Esophagus squamous epithelium (tissue), 4 donors: ENCODE data around the gene THYN1.

Experiments
- POLR2A ChIP-seq, 4 donors: fragments of 450-650 bp; IDR thresholded peaks; one replicate each; pipeline ENCODE4 v1.6.1; 2017; ENCODE audit warnings: antibody characterized with exemption in 4 of 4, mild to moderate bottlenecking in 4 of 4, moderate library complexity in 3 of 4
- TF ChIP-seq, protein P1 (sequence below), 6 experiments: fragments of 450-650 bp in 4 of 6; fragments of 200-600 bp in 2 of 6; sonication (generic) in 2 of 6; IDR thresholded peaks; one replicate each; pipeline ENCODE4 v1.5.1; 2016 to 2019; ENCODE audit warnings: antibody characterized with exemption in 6 of 6, mild to moderate bottlenecking in 4 of 6, moderate library complexity in 4 of 6

DNA sequence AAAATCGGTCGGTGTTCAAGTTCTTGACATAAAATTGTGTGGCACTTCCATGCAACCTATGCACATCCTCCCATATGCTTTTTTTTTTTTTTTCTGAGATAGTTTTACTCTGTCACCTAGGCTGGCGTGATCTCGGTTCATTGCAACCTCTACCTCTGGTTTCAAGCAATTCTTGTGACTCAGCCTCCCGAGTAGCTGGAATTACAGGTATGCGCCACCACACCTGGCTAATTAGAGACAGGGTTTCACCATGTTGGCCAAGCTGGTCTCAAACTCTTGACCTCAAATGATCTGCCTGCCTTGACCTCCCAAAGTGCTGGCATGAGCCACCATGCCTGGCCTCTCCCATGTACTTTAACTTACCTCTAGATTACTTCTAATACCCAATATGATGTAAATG lies 38.0 kb upstream of the THYN1 start:
- TF ChIP-seq, protein P1, sequence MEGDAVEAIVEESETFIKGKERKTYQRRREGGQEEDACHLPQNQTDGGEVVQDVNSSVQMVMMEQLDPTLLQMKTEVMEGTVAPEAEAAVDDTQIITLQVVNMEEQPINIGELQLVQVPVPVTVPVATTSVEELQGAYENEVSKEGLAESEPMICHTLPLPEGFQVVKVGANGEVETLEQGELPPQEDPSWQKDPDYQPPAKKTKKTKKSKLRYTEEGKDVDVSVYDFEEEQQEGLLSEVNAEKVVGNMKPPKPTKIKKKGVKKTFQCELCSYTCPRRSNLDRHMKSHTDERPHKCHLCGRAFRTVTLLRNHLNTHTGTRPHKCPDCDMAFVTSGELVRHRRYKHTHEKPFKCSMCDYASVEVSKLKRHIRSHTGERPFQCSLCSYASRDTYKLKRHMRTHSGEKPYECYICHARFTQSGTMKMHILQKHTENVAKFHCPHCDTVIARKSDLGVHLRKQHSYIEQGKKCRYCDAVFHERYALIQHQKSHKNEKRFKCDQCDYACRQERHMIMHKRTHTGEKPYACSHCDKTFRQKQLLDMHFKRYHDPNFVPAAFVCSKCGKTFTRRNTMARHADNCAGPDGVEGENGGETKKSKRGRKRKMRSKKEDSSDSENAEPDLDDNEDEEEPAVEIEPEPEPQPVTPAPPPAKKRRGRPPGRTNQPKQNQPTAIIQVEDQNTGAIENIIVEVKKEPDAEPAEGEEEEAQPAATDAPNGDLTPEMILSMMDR (IDR thresholded peaks at IDR 0.05): no peak
- TF ChIP-seq POLR2A (IDR thresholded peaks at IDR 0.05): no peak
